GM12878 (cell line): ENCODE data around the gene VWA7. TPM values are rescaled to one million over a fixed set of nuclear protein-coding genes. Genes with fewer than 3 reads are reported as not detected.

Experiments used
- EZH2 ChIP-seq: IDR thresholded peaks from 2 replicates; pipeline ENCODE4 v1.6.1; 2012; ENCODE audit warnings: low read depth, mild to moderate bottlenecking, control low read depth, inconsistent platforms, low read length, borderline replicate concordance; ENCODE audit not compliant: control insufficient read depth
- FOS ChIP-seq: IDR thresholded peaks from 3 replicates; pipeline ENCODE4 v1.6.1; 2011; ENCODE audit warnings: borderline replicate concordance; ENCODE audit not compliant: insufficient read length; ENCODE audit errors: extremely low read depth
- HCFC1 ChIP-seq: fragments of 150-350 bp; IDR thresholded peaks from 2 replicates; pipeline ENCODE4 v1.6.1; 2014; ENCODE audit warnings: low read length
- HDGF ChIP-seq: fragments of 450-650 bp; IDR thresholded peaks from 2 replicates; pipeline ENCODE4 v1.6.1; 2016; ENCODE audit warnings: antibody characterized with exemption
- KDM1A ChIP-seq: fragments of 200-600 bp; sonication (generic); IDR thresholded peaks from 2 replicates; pipeline ENCODE4 v1.6.1; 2016; ENCODE audit warnings: borderline replicate concordance
- NFYB ChIP-seq: IDR thresholded peaks from 2 replicates; pipeline ENCODE4 v1.6.1; 2011; ENCODE audit warnings: low read depth, mild to moderate bottlenecking, low read length, improper control_type of control experiment, moderate library complexity; ENCODE audit not compliant: insufficient read depth
- NR2F1 ChIP-seq: fragments of 450-650 bp; conservative IDR thresholded peaks from 2 replicates; pipeline ENCODE4 v1.6.1; 2017; ENCODE audit warnings: mild to moderate bottlenecking
- PML ChIP-seq: IDR thresholded peaks from 2 replicates; pipeline ENCODE4 v1.6.1; 2012; ENCODE audit warnings: low read length, inconsistent platforms
- RAD21 ChIP-seq: IDR thresholded peaks from 2 replicates; pipeline ENCODE4 v1.6.1; 2011; ENCODE audit warnings: mild to moderate bottlenecking, low read depth, low read length, moderate library complexity; ENCODE audit not compliant: insufficient read depth
- SPI1 ChIP-seq: IDR thresholded peaks from 2 replicates; pipeline ENCODE4 v1.6.1; 2011; ENCODE audit warnings: low read depth, mild to moderate bottlenecking, low read length, moderate library complexity, borderline replicate concordance; ENCODE audit not compliant: insufficient read depth
- TCF12 ChIP-seq: IDR thresholded peaks from 2 replicates; pipeline ENCODE4 v1.6.1; 2011; ENCODE audit warnings: low read depth, mild to moderate bottlenecking, low read length
- TCF3 ChIP-seq: IDR thresholded peaks from 2 replicates; pipeline ENCODE4 v1.6.1; 2012; ENCODE audit warnings: low read depth, mild to moderate bottlenecking, low read length, borderline replicate concordance; ENCODE audit not compliant: insufficient read depth
- ZNF274 ChIP-seq: IDR thresholded peaks from one replicate; pipeline ENCODE4 v1.8.0; 2011; ENCODE audit not compliant: insufficient read length, insufficient read depth
- polyA plus RNA-seq, 11 experiments: library from polyadenylated mRNA; depleted of rRNA in 4 of 11; unstranded in 6 of 11; stranded (reverse) in 5 of 11; fragments of >200 nt; fragmentation: Nextera tagmentation in 4 of 11; fragmentation: Illumina TruSeq in 1 of 11; extraction: Ambion mirVana in 4 of 11; extraction: Trizol in 1 of 11; gene quantifications; 1 replicate in 1 of 11; 2 replicates in 10 of 11; pipeline versions ENCODE4 v1.2.1 to v1.2.3, GENCODE V29; 2011 to 2016; ENCODE audit warnings: inconsistent platforms in 2 of 11, missing spikeins in 2 of 11, low read depth in 1 of 11
- total RNA-seq, 4 experiments: library from RNA; depleted of rRNA in 3 of 4; stranded (reverse); fragments of >200 nt in 3 of 4; fragmentation: Illumina TruSeq in 1 of 4; extraction: Trizol in 1 of 4; gene quantifications; 2 replicates each; pipeline versions ENCODE4 v1.2.1 to v1.2.3, GENCODE V29; 2013 to 2021
- TF ChIP-seq, protein P1 (sequence below): fragments of 450-650 bp; IDR thresholded peaks from 2 replicates; pipeline ENCODE4 v1.6.1; 2017; ENCODE audit warnings: mild to moderate bottlenecking, moderate library complexity
- TF ChIP-seq, protein P2 (sequence below): fragments of 450-650 bp; IDR thresholded peaks from 2 replicates; pipeline ENCODE4 v1.6.1; 2016; ENCODE audit warnings: mild to moderate bottlenecking
- TF ChIP-seq, protein P3 (sequence below): IDR thresholded peaks from 2 replicates; pipeline ENCODE4 v1.6.1; 2011; ENCODE audit warnings: low read depth, mild to moderate bottlenecking, low read length, moderate library complexity, borderline replicate concordance; ENCODE audit errors: extremely low read depth
- TF ChIP-seq, protein P4 (sequence below): IDR thresholded peaks from 2 replicates; pipeline ENCODE4 v1.6.1; 2011; ENCODE audit warnings: borderline replicate concordance, low read depth, mild to moderate bottlenecking, moderate library complexity, mixed read lengths, low read length; ENCODE audit not compliant: insufficient read depth; ENCODE audit errors: extremely low read length
- TF ChIP-seq, protein P5 (sequence below): fragments of 450-650 bp; conservative IDR thresholded peaks from 2 replicates; pipeline ENCODE4 v1.6.1; 2017; ENCODE audit warnings: mild to moderate bottlenecking, moderate library complexity

Gene VWA7
- total and polyA plus RNA-seq, 10 of the 15 experiments (the other 5 are each of a cell fraction or from before 2014, with no cell fraction given) = 0.11 to 3.1 (median 1.2) TPM; not detected in 1

DNA sequence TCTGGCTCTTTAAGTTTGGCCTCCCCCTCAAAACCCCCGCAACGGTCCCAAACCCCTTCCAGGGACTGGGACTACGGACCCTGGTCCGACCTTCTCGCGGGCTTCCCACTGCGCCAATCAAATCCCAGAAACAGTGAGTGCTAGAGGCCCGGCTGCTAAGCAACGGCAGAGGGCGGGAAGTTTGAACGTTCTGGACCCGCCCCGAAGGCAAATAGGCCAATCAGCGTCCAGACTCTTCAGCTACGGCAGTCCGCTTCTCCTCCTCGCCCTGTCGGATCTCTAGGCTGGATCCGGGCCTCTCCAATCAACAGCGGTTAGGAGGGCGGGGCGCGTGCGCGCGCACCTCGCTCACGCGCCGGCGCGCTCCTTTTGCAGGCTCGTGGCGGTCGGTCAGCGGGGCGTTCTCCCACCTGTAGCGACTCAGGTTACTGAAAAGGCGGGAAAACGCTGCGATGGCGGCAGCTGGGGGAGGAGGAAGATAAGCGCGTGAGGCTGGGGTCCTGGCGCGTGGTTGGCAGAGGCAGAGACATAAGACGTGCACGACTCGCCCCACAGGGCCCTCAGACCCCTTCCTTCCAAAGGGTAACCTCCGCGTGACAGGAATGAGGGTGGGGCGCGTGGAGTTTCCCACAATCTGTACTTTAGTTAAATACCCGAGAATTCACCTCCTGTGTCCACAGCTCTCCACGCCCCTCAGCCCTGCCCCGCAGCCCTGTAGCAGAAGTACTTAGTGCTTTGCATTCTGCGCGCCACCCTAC lies 37.3 kb downstream of the VWA7 start, which contains the start of gene MSH5 (continued):
- TF ChIP-seq KDM1A = no peak
- no peak for TF ChIP-seq EZH2
- TF ChIP-seq NR2F1 = peak; percentile 38; the same call in 1 of the 2 replicates
- TF ChIP-seq TCF12 = 0 out of 2 replicates have a peak, but pooled peaks have one; percentile 36
- TF ChIP-seq, protein P1, sequence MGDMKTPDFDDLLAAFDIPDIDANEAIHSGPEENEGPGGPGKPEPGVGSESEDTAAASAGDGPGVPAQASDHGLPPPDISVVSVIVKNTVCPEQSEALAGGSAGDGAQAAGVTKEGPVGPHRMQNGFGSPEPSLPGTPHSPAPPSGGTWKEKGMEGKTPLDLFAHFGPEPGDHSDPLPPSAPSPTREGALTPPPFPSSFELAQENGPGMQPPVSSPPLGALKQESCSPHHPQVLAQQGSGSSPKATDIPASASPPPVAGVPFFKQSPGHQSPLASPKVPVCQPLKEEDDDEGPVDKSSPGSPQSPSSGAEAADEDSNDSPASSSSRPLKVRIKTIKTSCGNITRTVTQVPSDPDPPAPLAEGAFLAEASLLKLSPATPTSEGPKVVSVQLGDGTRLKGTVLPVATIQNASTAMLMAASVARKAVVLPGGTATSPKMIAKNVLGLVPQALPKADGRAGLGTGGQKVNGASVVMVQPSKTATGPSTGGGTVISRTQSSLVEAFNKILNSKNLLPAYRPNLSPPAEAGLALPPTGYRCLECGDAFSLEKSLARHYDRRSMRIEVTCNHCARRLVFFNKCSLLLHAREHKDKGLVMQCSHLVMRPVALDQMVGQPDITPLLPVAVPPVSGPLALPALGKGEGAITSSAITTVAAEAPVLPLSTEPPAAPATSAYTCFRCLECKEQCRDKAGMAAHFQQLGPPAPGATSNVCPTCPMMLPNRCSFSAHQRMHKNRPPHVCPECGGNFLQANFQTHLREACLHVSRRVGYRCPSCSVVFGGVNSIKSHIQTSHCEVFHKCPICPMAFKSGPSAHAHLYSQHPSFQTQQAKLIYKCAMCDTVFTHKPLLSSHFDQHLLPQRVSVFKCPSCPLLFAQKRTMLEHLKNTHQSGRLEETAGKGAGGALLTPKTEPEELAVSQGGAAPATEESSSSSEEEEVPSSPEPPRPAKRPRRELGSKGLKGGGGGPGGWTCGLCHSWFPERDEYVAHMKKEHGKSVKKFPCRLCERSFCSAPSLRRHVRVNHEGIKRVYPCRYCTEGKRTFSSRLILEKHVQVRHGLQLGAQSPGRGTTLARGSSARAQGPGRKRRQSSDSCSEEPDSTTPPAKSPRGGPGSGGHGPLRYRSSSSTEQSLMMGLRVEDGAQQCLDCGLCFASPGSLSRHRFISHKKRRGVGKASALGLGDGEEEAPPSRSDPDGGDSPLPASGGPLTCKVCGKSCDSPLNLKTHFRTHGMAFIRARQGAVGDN = peak; percentile 25; the same call in 1 of the 2 replicates
- TF ChIP-seq, protein P2, sequence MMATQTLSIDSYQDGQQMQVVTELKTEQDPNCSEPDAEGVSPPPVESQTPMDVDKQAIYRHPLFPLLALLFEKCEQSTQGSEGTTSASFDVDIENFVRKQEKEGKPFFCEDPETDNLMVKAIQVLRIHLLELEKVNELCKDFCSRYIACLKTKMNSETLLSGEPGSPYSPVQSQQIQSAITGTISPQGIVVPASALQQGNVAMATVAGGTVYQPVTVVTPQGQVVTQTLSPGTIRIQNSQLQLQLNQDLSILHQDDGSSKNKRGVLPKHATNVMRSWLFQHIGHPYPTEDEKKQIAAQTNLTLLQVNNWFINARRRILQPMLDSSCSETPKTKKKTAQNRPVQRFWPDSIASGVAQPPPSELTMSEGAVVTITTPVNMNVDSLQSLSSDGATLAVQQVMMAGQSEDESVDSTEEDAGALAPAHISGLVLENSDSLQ = peak; percentile 94
- peak; percentile 10; the same call in 1 of the 2 replicates for TF ChIP-seq HCFC1
- TF ChIP-seq, protein P3, sequence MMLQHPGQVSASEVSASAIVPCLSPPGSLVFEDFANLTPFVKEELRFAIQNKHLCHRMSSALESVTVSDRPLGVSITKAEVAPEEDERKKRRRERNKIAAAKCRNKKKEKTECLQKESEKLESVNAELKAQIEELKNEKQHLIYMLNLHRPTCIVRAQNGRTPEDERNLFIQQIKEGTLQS = no peak
- TF ChIP-seq HDGF = no peak
- no peak for TF ChIP-seq RAD21
- TF ChIP-seq SPI1 = no peak
- TF ChIP-seq NFYB = peak; percentile 98
- TF ChIP-seq, protein P4, sequence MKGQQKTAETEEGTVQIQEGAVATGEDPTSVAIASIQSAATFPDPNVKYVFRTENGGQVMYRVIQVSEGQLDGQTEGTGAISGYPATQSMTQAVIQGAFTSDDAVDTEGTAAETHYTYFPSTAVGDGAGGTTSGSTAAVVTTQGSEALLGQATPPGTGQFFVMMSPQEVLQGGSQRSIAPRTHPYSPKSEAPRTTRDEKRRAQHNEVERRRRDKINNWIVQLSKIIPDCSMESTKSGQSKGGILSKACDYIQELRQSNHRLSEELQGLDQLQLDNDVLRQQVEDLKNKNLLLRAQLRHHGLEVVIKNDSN = no peak
- no peak for TF ChIP-seq PML
- TF ChIP-seq FOS = peak; percentile 56
- no peak for TF ChIP-seq TCF3
- TF ChIP-seq, protein P5, sequence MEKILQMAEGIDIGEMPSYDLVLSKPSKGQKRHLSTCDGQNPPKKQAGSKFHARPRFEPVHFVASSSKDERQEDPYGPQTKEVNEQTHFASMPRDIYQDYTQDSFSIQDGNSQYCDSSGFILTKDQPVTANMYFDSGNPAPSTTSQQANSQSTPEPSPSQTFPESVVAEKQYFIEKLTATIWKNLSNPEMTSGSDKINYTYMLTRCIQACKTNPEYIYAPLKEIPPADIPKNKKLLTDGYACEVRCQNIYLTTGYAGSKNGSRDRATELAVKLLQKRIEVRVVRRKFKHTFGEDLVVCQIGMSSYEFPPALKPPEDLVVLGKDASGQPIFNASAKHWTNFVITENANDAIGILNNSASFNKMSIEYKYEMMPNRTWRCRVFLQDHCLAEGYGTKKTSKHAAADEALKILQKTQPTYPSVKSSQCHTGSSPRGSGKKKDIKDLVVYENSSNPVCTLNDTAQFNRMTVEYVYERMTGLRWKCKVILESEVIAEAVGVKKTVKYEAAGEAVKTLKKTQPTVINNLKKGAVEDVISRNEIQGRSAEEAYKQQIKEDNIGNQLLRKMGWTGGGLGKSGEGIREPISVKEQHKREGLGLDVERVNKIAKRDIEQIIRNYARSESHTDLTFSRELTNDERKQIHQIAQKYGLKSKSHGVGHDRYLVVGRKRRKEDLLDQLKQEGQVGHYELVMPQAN = peak; percentile 96
- TF ChIP-seq ZNF274 = no peak
